UCSD-AML1 (cell line): ENCODE data around the gene USP32.
"Not testable (repeated sequence)": the region's sequence is repeated elsewhere in the genome, so short reads cannot be mapped to it uniquely, and the experiment has no call there.

Source experiments
- DNase-seq: peaks from one replicate; lab custom pipeline; 2025; ENCODE audit not compliant: unreplicated experiment; lab: John Stamatoyannopoulos, UW

Gene USP32

DNA sequence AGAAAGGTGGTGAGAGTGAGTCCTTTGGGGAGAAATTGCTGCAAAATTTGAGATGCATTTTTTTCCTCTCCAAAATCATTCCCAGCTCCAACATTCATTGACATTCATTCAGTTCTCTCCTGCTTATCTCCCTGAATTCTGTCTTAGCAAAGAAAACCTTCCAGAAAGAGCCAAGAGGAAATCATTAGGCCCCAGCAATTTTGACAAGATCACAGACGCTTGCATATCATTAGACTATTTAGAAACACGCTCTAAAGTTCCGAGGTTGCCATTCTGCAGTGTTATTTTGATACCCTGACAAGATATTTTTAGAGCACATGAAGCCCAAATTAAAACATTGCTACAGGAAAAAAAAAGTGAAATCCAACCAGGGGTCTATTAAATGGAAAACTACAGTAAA lies 20.8 kb upstream of the USP32 start:
- DNase-seq: no peak

GRCh38 chr17:60410001-60410400 lies 18.1 kb upstream of the USP32 start:
- no peak for DNase-seq

- DNase-seq: no peak
Measured at GRCh38 chr17:60406887-60407286, 15.0 kb upstream of the USP32 start.

- DNase-seq: no peak
Measured at GRCh38 chr17:60403962-60404361, 12.0 kb upstream of the USP32 start.

GRCh38 chr17:60403523-60403810 lies 11.5 kb upstream of the USP32 start:
- no peak for DNase-seq

DNA sequence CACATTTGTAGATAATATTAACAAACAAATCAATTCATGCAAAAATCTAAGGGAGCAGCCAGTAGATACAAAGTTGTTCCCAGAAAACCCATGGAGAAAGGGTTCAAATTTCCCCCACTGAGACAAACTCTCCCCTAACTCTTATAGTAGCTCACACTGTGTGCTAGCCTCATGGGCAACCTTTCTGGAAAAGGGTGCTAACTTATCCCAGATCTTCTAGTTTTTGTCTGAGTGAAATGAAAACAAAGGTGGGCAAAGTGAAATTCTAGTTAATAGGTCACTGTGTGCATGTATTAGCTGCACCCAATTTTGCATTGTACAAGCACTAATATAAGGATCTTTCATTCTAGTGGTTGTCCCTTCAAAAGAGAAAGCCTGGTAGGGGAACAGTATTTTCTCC lies 9.9 kb upstream of the USP32 start:
- DNase-seq: no peak

GRCh38 chr17:60398227-60398959 lies 6.5 kb upstream of the USP32 start:
- DNase-seq: peak; percentile 26

GRCh38 chr17:60396412-60396811 lies 4.5 kb upstream of the USP32 start:
- DNase-seq: no peak

- no peak for DNase-seq
Measured at GRCh38 chr17:60395508-60396065, 3.7 kb upstream of the USP32 start.

- DNase-seq: no peak
Measured at GRCh38 chr17:60393840-60394723, 2.1 kb upstream of the USP32 start.

GRCh38 chr17:60392845-60393702 lies 1.1 kb upstream of the USP32 start:
- peak; percentile 38 for DNase-seq

- DNase-seq: no peak
Measured at GRCh38 chr17:60391471-60392041, 377 bp downstream of the USP32 start.

DNA sequence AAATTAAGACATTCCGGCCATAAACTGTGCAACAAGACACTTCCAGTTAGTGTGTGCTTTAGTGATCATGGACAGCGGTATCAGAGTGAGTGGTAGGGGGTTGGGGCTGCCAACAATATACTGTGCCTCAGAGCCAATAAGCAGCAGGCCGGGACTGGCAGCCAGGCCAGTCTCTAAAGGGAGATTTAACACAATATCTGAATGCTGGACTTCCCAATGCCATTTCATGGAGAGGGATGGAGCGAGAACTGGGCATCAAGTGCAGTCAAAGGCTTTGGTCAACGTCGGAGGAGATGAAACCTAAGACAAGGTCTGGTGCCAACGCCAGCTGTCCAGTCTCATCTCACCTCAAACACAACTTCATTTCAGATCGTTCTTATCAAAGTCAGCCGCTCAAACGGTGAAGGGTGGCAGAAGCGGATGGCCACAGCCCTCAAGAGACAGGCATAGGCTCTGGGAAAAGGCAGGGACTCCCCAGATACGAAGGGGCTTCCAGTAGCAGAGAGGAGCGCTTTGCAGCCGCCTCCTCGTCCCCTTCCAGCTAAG lies 935 bp downstream of the USP32 start:
- peak; percentile 51 for DNase-seq

- DNase-seq: no peak
Measured at GRCh38 chr17:60390186-60390585, 1.7 kb downstream of the USP32 start.

DNA sequence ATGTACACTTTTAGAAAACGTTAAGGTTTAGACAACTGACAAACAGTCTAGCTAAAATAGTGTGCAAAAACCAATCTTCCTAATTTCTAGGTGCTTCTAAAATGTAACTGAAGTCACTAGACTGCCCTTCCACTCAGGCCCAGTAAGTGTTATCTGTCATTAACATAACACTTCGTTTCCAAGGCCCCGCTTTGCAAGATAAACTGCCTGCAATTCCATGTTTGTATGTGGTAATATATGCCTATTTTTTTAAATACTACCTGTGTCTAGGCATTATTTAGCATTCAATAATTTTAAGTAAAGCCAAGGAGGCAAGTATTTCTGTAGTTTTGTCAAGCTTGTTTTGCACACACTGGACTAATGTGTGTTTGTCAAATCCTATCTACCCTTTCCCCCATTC lies 3.2 kb downstream of the USP32 start:
- no peak for DNase-seq

GRCh38 chr17:60387666-60388065 lies 4.3 kb downstream of the USP32 start:
- DNase-seq: no peak

- DNase-seq: no peak
Measured at GRCh38 chr17:60386147-60387058, 5.5 kb downstream of the USP32 start.

- DNase-seq: not testable (repeated sequence)
Measured at GRCh38 chr17:60384921-60385320, 7.0 kb downstream of the USP32 start.

GRCh38 chr17:60383379-60383778 lies 8.6 kb downstream of the USP32 start:
- DNase-seq: no peak

DNA sequence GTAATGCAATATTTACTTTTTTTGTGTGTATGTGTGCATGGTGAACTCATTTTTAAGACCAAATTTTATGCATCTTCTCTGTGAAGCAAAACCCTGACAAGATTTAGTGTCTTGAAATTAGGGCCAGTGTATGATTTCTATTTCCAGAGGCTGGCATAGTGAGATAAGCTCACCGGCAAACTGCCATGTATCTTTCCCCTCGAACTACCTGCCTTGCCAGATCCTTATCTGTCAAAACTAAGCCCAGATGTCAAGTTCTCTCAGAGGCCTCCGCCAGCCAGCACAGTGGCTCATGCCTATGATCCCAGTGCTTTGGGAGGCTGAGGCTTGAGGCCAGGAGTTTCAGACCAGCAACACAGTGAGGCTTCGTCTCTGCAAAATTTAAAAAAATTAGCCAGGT lies 10.0 kb downstream of the USP32 start:
- no peak for DNase-seq
